Erythroblast (primary cell): ENCODE data around the gene LCK.
A peak's percentile ranks its signal among the peaks of the same experiment; 100 is the strongest.
"Not testable (repeated sequence)": the region's sequence is repeated elsewhere in the genome, so short reads cannot be mapped to it uniquely, and the experiment has no call there.

Experiments
- DNase-seq, 2 experiments: peaks; one replicate each; lab custom pipeline; 2025; lab: John Stamatoyannopoulos, UW
- GATA1 ChIP-seq: IDR thresholded peaks from 2 replicates; pipeline ENCODE4 v1.6.1; 2011; ENCODE audit warnings: low read depth, mild to moderate bottlenecking, control low read depth, low read length, moderate library complexity
- POLR2A ChIP-seq: IDR thresholded peaks from 2 replicates; pipeline ENCODE4 v1.6.1; 2011; ENCODE audit warnings: mild to moderate bottlenecking, low read length

The LCK gene

GRCh38 chr1:32247983-32248889 lies 2.8 kb upstream of the LCK start:
- peak; percentile 74 to 83 for DNase-seq
- TF ChIP-seq POLR2A, result no peak
- no peak for TF ChIP-seq GATA1

- TF ChIP-seq GATA1, result no peak
- DNase-seq, result no peak
Measured at GRCh38 chr1:32249831-32250525, 1.1 kb upstream of the LCK start.

GRCh38 chr1:32255072-32256071 lies 4.3 kb downstream of the LCK start:
- no peak for TF ChIP-seq POLR2A
- TF ChIP-seq GATA1, result no peak
- DNase-seq, result no peak

GRCh38 chr1:32256473-32257226 lies 5.6 kb downstream of the LCK start:
- TF ChIP-seq GATA1, result no peak
- TF ChIP-seq POLR2A, result no peak
- no peak for DNase-seq

- no peak for DNase-seq
- TF ChIP-seq POLR2A, result no peak
- no peak for TF ChIP-seq GATA1
Measured at GRCh38 chr1:32257227-32257508, 6.1 kb downstream of the LCK start.

GRCh38 chr1:32263236-32263593 lies 12.2 kb downstream of the LCK start:
- DNase-seq, result not testable (repeated sequence)

DNA sequence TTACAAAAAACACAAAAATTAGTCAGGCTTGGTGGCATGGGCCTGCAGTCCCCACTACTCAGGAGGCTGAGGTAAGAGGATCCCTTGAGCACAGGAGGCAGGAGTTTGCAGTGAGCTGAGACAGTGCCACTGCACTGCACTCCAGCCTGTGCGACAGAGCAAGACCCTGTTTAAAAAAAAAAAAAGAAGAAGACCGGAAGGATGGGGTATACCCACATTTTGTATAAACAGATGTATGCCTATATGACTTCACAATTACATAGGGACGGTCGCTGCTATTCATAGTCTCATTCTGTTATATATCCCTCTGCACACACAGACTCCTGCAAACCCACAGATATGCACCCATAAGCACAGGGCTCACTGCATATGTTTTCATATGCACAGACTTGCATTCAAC lies 12.7 kb downstream of the LCK start:
- no peak for DNase-seq
- TF ChIP-seq GATA1 (no peak), POLR2A (no peak)

DNA sequence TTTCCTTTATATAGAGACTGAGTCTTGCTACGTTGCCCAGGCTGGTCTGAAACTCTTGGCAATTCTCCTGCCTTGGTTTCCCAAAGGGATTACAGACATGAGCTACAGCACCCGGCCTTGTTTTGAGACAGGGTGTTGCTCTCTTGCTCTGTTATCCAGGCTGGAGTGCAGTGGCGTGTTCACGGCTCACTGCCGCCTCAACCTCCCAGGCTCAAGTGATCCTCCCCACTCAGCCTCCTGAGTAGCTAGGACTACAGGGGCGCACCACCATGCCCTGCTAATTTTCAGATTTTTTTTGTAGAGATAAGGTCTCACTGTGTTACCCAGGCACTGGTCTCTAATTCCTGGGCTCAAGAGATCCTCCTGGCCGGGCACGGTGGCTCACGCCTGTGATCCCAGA lies 14.8 kb downstream of the LCK start:
- no peak for TF ChIP-seq POLR2A
- no peak for TF ChIP-seq GATA1
- no peak for DNase-seq

- TF ChIP-seq POLR2A (no peak), GATA1 (no peak)
- DNase-seq, result no peak
Measured at GRCh38 chr1:32266921-32267591, 16.0 kb downstream of the LCK start.

GRCh38 chr1:32269744-32270143 lies 18.7 kb downstream of the LCK start:
- TF ChIP-seq POLR2A, result no peak
- no peak for TF ChIP-seq GATA1
- no peak for DNase-seq

DNA sequence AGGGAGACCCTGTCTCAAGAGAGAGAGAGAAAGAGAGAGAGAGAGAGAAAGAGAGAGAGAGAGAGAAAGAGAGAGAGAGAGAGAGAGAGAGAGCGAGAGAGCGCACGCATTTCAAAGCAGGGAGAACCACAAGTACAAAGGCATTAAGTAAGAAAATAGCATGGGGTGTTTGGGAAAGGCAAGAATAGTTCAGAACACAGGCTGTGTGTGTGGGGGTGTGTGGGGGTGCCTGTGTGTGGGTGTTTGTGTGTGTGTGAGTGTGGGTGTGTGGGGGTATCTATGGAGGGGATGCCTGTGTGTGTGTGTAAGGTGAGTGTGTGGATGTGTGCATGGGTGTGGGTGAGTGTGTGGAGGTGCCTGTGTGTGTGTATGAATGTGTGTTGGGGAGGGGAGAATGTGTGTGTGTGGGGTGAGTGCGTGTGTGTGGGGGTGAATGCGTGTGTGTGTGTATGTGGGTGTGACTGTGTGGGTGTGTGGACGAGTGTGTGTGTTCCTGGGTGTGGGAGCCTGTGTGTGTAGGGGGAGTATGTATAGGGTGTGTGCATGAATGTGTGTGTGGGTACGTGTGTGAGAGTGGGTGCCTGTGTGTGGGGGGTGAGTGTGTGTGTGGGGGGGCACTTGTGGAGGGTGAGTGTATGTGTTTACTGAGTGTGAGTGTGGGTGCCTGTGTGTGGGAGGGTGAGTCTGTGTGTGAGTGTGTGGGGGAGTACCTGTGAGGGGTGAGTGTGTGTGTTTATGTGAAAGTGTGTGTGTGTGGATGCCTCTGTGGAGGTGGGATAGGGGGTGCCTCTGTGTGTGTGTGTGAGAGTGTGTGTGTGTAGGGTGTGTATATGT lies 21.7 kb downstream of the LCK start:
- TF ChIP-seq GATA1, result no peak
- no peak for TF ChIP-seq POLR2A
- DNase-seq, result no peak

DNA sequence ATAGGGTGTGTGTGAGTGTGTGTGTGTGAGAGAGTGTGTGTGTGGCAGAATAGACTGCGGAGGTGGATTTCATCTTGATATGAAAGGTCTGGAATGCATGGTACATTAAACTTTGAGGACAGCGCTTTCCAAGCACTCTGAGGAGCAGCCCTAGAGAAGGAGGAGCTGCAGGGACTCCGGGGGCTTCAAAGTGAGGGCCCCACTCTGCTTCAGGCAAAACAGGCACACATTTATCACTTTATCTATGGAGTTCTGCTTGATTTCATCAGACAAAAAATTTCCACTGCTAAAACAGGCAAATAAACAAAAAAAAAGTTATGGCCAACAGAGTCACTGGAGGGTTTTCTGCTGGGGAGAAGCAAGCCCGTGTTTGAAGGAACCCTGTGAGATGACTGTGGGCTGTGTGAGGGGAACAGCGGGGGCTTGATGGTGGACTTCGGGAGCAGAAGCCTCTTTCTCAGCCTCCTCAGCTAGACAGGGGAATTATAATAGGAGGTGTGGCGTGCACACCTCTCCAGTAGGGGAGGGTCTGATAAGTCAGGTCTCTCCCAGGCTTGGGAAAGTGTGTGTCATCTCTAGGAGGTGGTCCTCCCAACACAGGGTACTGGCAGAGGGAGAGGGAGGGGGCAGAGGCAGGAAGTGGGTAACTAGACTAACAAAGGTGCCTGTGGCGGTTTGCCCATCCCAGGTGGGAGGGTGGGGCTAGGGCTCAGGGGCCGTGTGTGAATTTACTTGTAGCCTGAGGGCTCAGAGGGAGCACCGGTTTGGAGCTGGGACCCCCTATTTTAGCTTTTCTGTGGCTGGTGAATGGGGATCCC lies 22.5 kb downstream of the LCK start:
- DNase-seq, result no peak
- TF ChIP-seq GATA1 (no peak), POLR2A (no peak)
